Measurements from ENCODE around the gene DSP. TPM values are rescaled to one million over a fixed set of nuclear protein-coding genes. Genes with fewer than 3 reads are reported as not detected.

The DSP gene
- total RNA-seq, 1 experiment from 2014 or later, result 109 TPM

GRCh38 chr6:7636151-7636550 lies 94.7 kb downstream of the DSP start:
- DNase-seq, result no peak
- Histone ChIP-seq H3K79me2 (ENCODE audit: low read depth) (no peaks in the 10 kb centered on the region), H2AFZ (no peak overlapping the region), H3K4me3 (no peak overlapping the region), H3K9me2 (ENCODE audit: insufficient read depth) (no peaks in the 10 kb centered on the region), H3K9me3 (ENCODE audit: insufficient read depth, low read depth) (no peaks in the 10 kb centered on the region), H3K4me1 (replicated peaks; ENCODE audit: insufficient read depth) (peaks cover 9% of the 10 kb centered on the region; the same call in 1 of the 2 replicates), H3K27ac (no peak overlapping the region), H4K20me1 (ENCODE audit: insufficient read depth) (no peaks in the 10 kb centered on the region), H3F3A (ENCODE audit: insufficient read depth, low read depth) (no peaks in the 10 kb centered on the region), H3K27me3 (ENCODE audit: insufficient read depth, low read depth) (no peaks in the 10 kb centered on the region), H3K36me3 (ENCODE audit: low read depth) (no peaks in the 10 kb centered on the region), H3K4me2 (no peak overlapping the region)
- intact Hi-C loops (cut with micrococcal nuclease; ENCODE audit: unreplicated experiment), result no loop called here
- CTCF ChIA-PET, result no interaction called here
- POLR2A ChIA-PET (ENCODE audit: unreplicated experiment), result no interaction called here
- no TSS peak for BruUV-seq (replicated peaks)
- no peak for TF ChIP-seq EZH2 (IDR thresholded peaks at IDR 0.05; ENCODE audit: low read depth)
- TF ChIP-seq CTCF (conservative IDR thresholded peaks at IDR 0.05), result no peak

Other genes starting within 250 kb of the DSP start
- 104 and 118 TPM in 2 replicates for gene SSR1, start 228.5 kb upstream of the DSP start, total RNA-seq (2021)
- gene CAGE1, start 151.9 kb upstream of the DSP start, total RNA-seq (2021), result 0.13 TPM in 2 replicates
- 16.9 and 24.9 TPM in 2 replicates for gene RIOK1, start 151.9 kb upstream of the DSP start, total RNA-seq (2021)
- 18.6 and 21.7 TPM in 2 replicates for gene SNRNP48, start 48.5 kb downstream of the DSP start, total RNA-seq (2021)
- not detected in 2 replicates for gene BMP6, start 184.4 kb downstream of the DSP start, total RNA-seq (2021)